Spleen (tissue), 11 donors: ENCODE results near the gene SLC9A7. TPM values are rescaled to one million over a fixed set of nuclear protein-coding genes. Genes with fewer than 3 reads are reported as not detected.

ENCODE experiments used
- DNase-seq: peaks from one replicate; pipeline ENCODE4 v3.0.0-alpha.2; 2020
- H3K27ac ChIP-seq, 8 donors: fragments of 200-600 bp; sonication (generic) in 7 of 8; 1 replicate in 4 of 8; 2 replicates in 4 of 8; pipeline versions ENCODE4 v1.5.0 to v1.8.0; 2016 to 2021; ENCODE audit warnings: inconsistent platforms in 4 of 8, mild to moderate bottlenecking in 4 of 8, moderate library complexity in 1 of 8
- H3K27me3 ChIP-seq, 7 donors: fragments of 200-600 bp; sonication (generic) in 6 of 7; replicated peaks in 1 of 7; 1 replicate in 4 of 7; 2 replicates in 3 of 7; pipeline versions ENCODE4 v1.5.0 to v1.8.0; 2016 to 2021; ENCODE audit warnings: inconsistent platforms in 3 of 7, mild to moderate bottlenecking in 1 of 7
- H3K36me3 ChIP-seq, 6 donors: fragments of 200-600 bp; sonication (generic) in 5 of 6; 1 replicate in 4 of 6; 2 replicates in 2 of 6; pipeline versions ENCODE4 v1.5.0 to v1.8.0; 2016 to 2021; ENCODE audit warnings: inconsistent platforms in 2 of 6
- H3K4me1 ChIP-seq, 6 donors: fragments of 200-600 bp; sonication (generic) in 5 of 6; 1 replicate in 3 of 6; 2 replicates in 3 of 6; pipeline versions ENCODE4 v1.5.0 to v1.8.0; 2016 to 2021; ENCODE audit warnings: inconsistent platforms in 3 of 6
- H3K4me3 ChIP-seq, 8 donors: fragments of 200-600 bp; sonication (generic) in 7 of 8; 1 replicate in 4 of 8; 2 replicates in 4 of 8; pipeline versions ENCODE4 v1.5.0 to v1.8.0; 2016 to 2021; ENCODE audit warnings: inconsistent platforms in 4 of 8, mild to moderate bottlenecking in 4 of 8, moderate library complexity in 2 of 8
- H3K9me3 ChIP-seq, 8 donors: fragments of 200-600 bp; sonication (generic) in 7 of 8; 1 replicate in 4 of 8; 2 replicates in 4 of 8; pipeline versions ENCODE4 v1.5.0 to v1.8.0; 2016 to 2021; ENCODE audit warnings: inconsistent platforms in 4 of 8
- POLR2A ChIP-seq, 3 donors: fragments of 450-650 bp; IDR thresholded peaks; one replicate each; pipeline ENCODE4 v1.5.1; 2017; ENCODE audit warnings: antibody characterized with exemption in 3 of 3, mild to moderate bottlenecking in 1 of 3
- POLR2AphosphoS5 ChIP-seq, 3 donors: sonication (generic); formaldehyde crosslinking; IDR thresholded peaks; one replicate each; pipeline ENCODE4 v1.5.1; 2017; ENCODE audit warnings: antibody characterized with exemption in 3 of 3
- WGBS, 5 donors: extraction: QIAGEN DNeasy Blood & Tissue Kit in 3 of 5; methylation state at CpG; one replicate each; pipeline versions ENCODE4 v1.1.5 to v1.1.7; 2013 to 2018; 5-methylcytosine and 5-hydroxymethylcytosine counted together
- intact Hi-C: fragments of 100-400 bp; cut with DNase I; formaldehyde crosslinking; loops from one replicate; pipeline ENCODE4 v1.15.0; 2023; ENCODE audit warnings: low total_unique reads
- polyA plus RNA-seq, 3 donors: library from polyadenylated mRNA; stranded (reverse); fragments of 200-250 nt; gene quantifications; one replicate each; pipeline ENCODE4 v1.2.1, GENCODE V29; 2013
- total RNA-seq, 7 donors: library from RNA; depleted of rRNA in 3 of 7; stranded (reverse); fragments of >200 nt in 3 of 7; fragmentation: NEBNext Ultra II Directional in 4 of 7; extraction: Animal tissue kit (Norgen Biotek cat#: 25700) in 4 of 7; gene quantifications; one replicate each; pipeline versions ENCODE4 v1.1.0 to v1.2.1, GENCODE V29; 2016 to 2021
- TF ChIP-seq, protein P1 (sequence below), 11 experiments: fragments of 200-600 bp in 7 of 11; fragments of 450-650 bp in 4 of 11; sonication (generic) in 4 of 11; IDR thresholded peaks in 8 of 11; conservative IDR thresholded peaks in 3 of 11; 1 replicate in 7 of 11; 2 replicates in 4 of 11; pipeline versions ENCODE4 v1.4.0 to v1.8.0; 2016 to 2021; ENCODE audit warnings: antibody characterized with exemption in 11 of 11, inconsistent platforms in 4 of 11, mild to moderate bottlenecking in 1 of 11
- donor health status: healthy with polysubstance abuse.
- donor health status: DM: no; HTN: no; CAD: no; lungs with moderate emphysema.
- donor health status: DM: no; HTN: no; CAD: no.
- donor health status: Bipolar disorder and iron deficiency.
- donor health status: healthy.
- donor health status: DM: no; HTN: no; CAD: no.
- donor health status: DM: yes; HTN: yes; CAD: no.

Gene SLC9A7
- total and polyA plus RNA-seq, 10 donors, result 3.2 to 25.2 (median 11.1) TPM

DNA sequence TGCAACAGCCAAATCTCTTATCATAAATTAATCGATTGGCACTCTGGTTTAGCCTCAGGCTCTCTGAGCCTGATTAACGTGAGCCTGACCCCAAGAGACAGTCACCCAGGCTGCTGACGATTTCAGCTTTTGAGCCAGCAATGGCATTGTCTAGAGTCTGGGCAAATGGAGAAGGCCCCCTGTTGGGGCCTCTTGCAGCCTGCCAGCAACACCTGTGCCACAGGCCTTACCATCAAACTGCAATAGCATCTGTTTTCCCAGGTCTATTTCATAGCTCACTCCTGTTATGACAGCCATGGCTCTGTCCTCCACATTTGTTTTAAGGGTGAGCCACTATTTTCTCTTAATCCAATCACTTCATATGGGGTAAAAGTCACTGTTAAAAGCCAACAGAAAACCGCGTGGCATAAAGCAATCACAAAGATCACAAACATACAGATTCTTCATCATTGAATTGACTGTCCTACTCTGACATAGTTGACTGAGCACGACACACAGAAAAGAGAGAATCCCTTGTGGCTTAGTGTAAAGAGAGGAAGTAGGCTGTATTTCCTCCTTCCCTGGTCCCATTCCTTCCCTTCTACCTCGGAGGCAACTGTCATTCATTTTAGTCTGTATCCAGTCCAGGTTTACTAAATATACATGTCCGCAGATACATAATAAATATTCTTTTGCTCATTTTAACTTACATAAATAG, 47.8 kb downstream of the SLC9A7 start:
- no peaks in the 10 kb centered on the region for H3K27me3 ChIP-seq
- intact Hi-C loops, result no loop called here
- 46 to 59% (median 51%) methylated on average over 8 of the region's 8 CpGs for WGBS, 5 donors
- H3K9me3 ChIP-seq, result no peaks in the 10 kb centered on the region
- TF ChIP-seq, protein P1, sequence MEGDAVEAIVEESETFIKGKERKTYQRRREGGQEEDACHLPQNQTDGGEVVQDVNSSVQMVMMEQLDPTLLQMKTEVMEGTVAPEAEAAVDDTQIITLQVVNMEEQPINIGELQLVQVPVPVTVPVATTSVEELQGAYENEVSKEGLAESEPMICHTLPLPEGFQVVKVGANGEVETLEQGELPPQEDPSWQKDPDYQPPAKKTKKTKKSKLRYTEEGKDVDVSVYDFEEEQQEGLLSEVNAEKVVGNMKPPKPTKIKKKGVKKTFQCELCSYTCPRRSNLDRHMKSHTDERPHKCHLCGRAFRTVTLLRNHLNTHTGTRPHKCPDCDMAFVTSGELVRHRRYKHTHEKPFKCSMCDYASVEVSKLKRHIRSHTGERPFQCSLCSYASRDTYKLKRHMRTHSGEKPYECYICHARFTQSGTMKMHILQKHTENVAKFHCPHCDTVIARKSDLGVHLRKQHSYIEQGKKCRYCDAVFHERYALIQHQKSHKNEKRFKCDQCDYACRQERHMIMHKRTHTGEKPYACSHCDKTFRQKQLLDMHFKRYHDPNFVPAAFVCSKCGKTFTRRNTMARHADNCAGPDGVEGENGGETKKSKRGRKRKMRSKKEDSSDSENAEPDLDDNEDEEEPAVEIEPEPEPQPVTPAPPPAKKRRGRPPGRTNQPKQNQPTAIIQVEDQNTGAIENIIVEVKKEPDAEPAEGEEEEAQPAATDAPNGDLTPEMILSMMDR (IDR thresholded peaks at IDR 0.05 in 8 of 11, conservative IDR thresholded peaks at IDR 0.05 in 3 of 11), result no peak
- TF ChIP-seq POLR2A (IDR thresholded peaks at IDR 0.05), result no peak
- TF ChIP-seq POLR2AphosphoS5 (IDR thresholded peaks at IDR 0.05), result no peak
- H3K4me3 ChIP-seq, result no peak overlapping the region
- H3K36me3 ChIP-seq, result no peaks in the 10 kb centered on the region
- peaks cover 0 to 36% (median 8%) of the 10 kb centered on the region in 6 donors for H3K4me1 ChIP-seq
- no peak for DNase-seq
- no peak overlapping the region for H3K27ac ChIP-seq

DNA sequence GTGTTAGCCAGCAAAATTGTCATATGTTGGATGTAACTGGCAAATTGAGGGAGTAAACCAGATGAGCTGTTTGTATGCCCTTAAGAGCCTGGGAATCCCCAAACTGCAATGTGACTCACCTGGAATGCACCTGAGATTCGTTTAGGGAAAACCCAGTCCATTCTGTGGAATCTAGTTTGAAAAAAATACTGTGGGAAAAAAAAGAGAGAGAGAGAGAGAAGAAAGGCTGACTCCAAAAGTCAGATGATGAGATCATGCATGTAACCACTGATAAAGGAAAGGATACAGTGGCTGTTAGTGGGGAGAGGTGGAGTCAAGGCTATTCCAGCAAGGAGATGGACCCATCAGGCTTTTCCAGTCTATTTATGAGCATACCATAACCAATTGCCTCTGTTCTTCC, 48.5 kb downstream of the SLC9A7 start:
- no peak for TF ChIP-seq POLR2AphosphoS5 (IDR thresholded peaks at IDR 0.05)
- no peak for TF ChIP-seq POLR2A (IDR thresholded peaks at IDR 0.05)
- TF ChIP-seq, protein P1 (IDR thresholded peaks at IDR 0.05 in 8 of 11, conservative IDR thresholded peaks at IDR 0.05 in 3 of 11), result no peak
- Histone ChIP-seq H3K9me3 (no peaks in the 10 kb centered on the region), H3K4me3 (no peak overlapping the region), H3K4me1 (peaks cover 0 to 32% (median 7%) of the 10 kb centered on the region in 6 donors), H3K36me3 (no peaks in the 10 kb centered on the region), H3K27ac (no peak overlapping the region), H3K27me3 (no peaks in the 10 kb centered on the region)
- no peak for DNase-seq
- intact Hi-C loops, result no loop called here
- WGBS, 5 donors, result 20 to 76% (median 53%) methylated on average over 1 of the region's 1 CpG

DNA sequence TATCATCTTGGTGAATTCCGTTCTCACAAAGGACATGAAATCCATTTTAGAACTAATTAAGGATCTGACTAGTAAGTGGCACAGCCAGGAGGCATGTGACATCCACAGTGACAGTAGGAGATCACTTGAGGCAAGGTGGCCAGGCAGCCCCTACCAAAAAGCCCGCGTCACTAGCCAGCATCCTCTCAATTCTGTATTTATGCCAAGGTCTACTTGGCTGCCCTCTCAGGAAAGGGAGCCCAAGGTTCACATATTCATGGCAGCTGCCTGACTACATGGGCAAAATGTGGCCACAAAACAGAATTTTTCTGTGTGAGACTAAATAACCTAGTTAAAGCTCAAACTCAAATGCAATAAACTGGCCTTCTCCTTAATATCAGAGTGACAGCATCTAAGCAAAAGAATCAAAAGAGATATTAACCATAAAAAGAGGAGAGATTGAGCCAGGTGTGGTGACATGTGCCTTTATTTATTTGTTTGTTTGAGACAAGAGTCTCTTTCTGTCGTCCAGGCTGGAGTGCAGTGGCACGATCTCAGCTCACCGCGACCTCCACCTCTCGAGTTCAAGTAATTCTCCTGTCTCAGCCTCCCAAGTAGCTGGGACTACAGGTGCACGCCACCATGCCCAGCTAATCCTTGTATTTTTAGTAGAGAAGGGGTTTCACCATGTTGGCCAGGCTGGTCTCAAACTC, 51.5 kb downstream of the SLC9A7 start:
- no peak for DNase-seq

More for the DNA sequence above, 51.5 kb downstream of the SLC9A7 start:
- H3K9me3 ChIP-seq, result no peaks in the 10 kb centered on the region
- no peaks in the 10 kb centered on the region for H3K27me3 ChIP-seq
- WGBS, 5 donors, result 77 to 87% (median 82%) methylated on average over 6 to 9 of the region's 9 CpGs
- no peak overlapping the region for H3K4me3 ChIP-seq
- peaks cover 0 to 33% (median 4%) of the 10 kb centered on the region in 6 donors for H3K4me1 ChIP-seq
- intact Hi-C loops, result no loop called here
- no peaks in the 10 kb centered on the region for H3K36me3 ChIP-seq
- no peak overlapping the region for H3K27ac ChIP-seq
- TF ChIP-seq POLR2AphosphoS5 (IDR thresholded peaks at IDR 0.05) (no peak), POLR2A (IDR thresholded peaks at IDR 0.05) (no peak)
- TF ChIP-seq, protein P1 (IDR thresholded peaks at IDR 0.05 in 8 of 11, conservative IDR thresholded peaks at IDR 0.05 in 3 of 11), result no peak
